GM12878 (cell line): Measurements from ENCODE around the gene ADPRHL1. TPM values are rescaled to one million over a fixed set of nuclear protein-coding genes. Genes with fewer than 3 reads are reported as not detected.

ENCODE experiments used
- ATAC-seq: fragments of 200-7000 bp; cut with Tn5 transposase; 3 replicates; pipeline ENCODE4 v1.9.1; 2020; ENCODE audit warnings: mild to moderate bottlenecking, moderate library complexity
- BruUV-seq: library from RNA; stranded (reverse); fragments of 400-500 nt; replicated peaks from 2 replicates; lab custom pipeline; 2021; lab: Mats Ljungman, UMichigan
- CTCF ChIA-PET: fragments of 300-600 bp; sonication (Branson Sonifier 250); formaldehyde crosslinking; extraction: SDS; loops from one replicate; lab custom pipeline; 2021; ENCODE audit warnings: inconsistent platforms; lab: Yijun Ruan, JAX
- POLR2A ChIA-PET: fragments of 350-600 bp; formaldehyde crosslinking; extraction: SDS; loops from one replicate; lab custom pipeline; 2021; ENCODE audit warnings: inconsistent platforms; lab: Charles Lee
- RAD21 ChIA-PET: fragments of 300-600 bp; sonication (Branson Sonifier 250); formaldehyde crosslinking; loops from one replicate; lab custom pipeline; 2023; ENCODE audit warnings: antibody characterized with exemption; ENCODE audit not compliant: unreplicated experiment; lab: Charles Lee
- SMC1A ChIA-PET: fragments of 300-600 bp; sonication (Branson Sonifier 250); formaldehyde crosslinking; loops from one replicate; lab custom pipeline; 2023; ENCODE audit not compliant: unreplicated experiment, uncharacterized antibody; lab: Charles Lee
- DNase-seq: peaks from one replicate; pipeline ENCODE4 v3.0.0-alpha.2; 2011; ENCODE audit warnings: low read depth, low spot score
- FAIRE-seq: peaks from 3 replicates; lab custom pipeline; 2011; peaks lifted over from hg19 to GRCh38; lab: Jason Lieb, UNC
- H2AFZ ChIP-seq: 2 replicates; pipeline ENCODE4 v1.6.0; 2011; ENCODE audit warnings: low read depth, low read length, control low read depth; ENCODE audit not compliant: control insufficient read depth
- H3K27ac ChIP-seq: 2 replicates; pipeline ENCODE4 v1.5.1; 2011; ENCODE audit warnings: control low read depth; ENCODE audit not compliant: control insufficient read depth, insufficient read depth
- H3K27me3 ChIP-seq, 2 experiments: replicated peaks in 1 of 2; 2 replicates each; pipeline versions ENCODE4 v1.6.0 to v1.6.1; 2011; ENCODE audit warnings: low read length in 1 of 2; ENCODE audit not compliant: control insufficient read depth in 2 of 2, insufficient read depth in 2 of 2
- H3K36me3 ChIP-seq, 2 experiments: 2 replicates each; pipeline ENCODE4 v1.5.1; 2011; ENCODE audit warnings: low read length in 1 of 2; ENCODE audit not compliant: control insufficient read depth in 2 of 2, insufficient read depth in 2 of 2
- H3K4me1 ChIP-seq: 2 replicates; pipeline ENCODE4 v1.6.1; 2011; ENCODE audit warnings: mild to moderate bottlenecking, low read length, moderate library complexity, mixed read lengths; ENCODE audit not compliant: control insufficient read depth, insufficient read depth
- H3K4me2 ChIP-seq: 2 replicates; pipeline ENCODE4 v1.6.0; 2011; ENCODE audit warnings: control low read depth; ENCODE audit not compliant: control insufficient read depth, insufficient read depth
- H3K4me3 ChIP-seq: fragments of 200-600 bp; sonication (generic); 2 replicates; pipeline ENCODE4 v1.5.1; 2016
- H3K79me2 ChIP-seq: 2 replicates; pipeline ENCODE4 v1.6.0; 2011; ENCODE audit warnings: low read length; ENCODE audit not compliant: control insufficient read depth, insufficient read depth
- H3K9ac ChIP-seq: 2 replicates; pipeline ENCODE4 v1.8.0; 2011; ENCODE audit warnings: low read length, control low read depth, mixed read lengths; ENCODE audit not compliant: control insufficient read depth, insufficient read depth
- H3K9me3 ChIP-seq: replicated peaks from 3 replicates; pipeline ENCODE4 v1.5.1; 2011; ENCODE audit warnings: mild to moderate bottlenecking, low read length; ENCODE audit not compliant: control insufficient read depth, insufficient read depth
- H4K20me1 ChIP-seq: 2 replicates; pipeline ENCODE4 v1.6.0; 2011; ENCODE audit not compliant: control insufficient read depth, insufficient read depth
- ATF3 ChIP-seq: IDR thresholded peaks from 2 replicates; pipeline ENCODE4 v1.6.1; 2011; ENCODE audit warnings: low read depth, mild to moderate bottlenecking, low read length, moderate library complexity, borderline replicate concordance; ENCODE audit errors: extremely low read depth
- BMI1 ChIP-seq: fragments of 450-650 bp; IDR thresholded peaks from 2 replicates; pipeline ENCODE4 v1.6.1; 2016; ENCODE audit warnings: mild to moderate bottlenecking, moderate library complexity, borderline replicate concordance
- CBX5 ChIP-seq: sonication (generic); IDR thresholded peaks from 2 replicates; pipeline ENCODE4 v1.6.1; 2016; ENCODE audit warnings: low read depth, moderate library complexity, mild to moderate bottlenecking, inconsistent platforms
- EED ChIP-seq: sonication (generic); IDR thresholded peaks from 2 replicates; pipeline ENCODE4 v1.6.1; 2016; ENCODE audit warnings: antibody characterized with exemption, low read depth
- ELK1 ChIP-seq: IDR thresholded peaks from 2 replicates; pipeline ENCODE4 v1.6.1; 2012; ENCODE audit warnings: low read depth, low read length, improper control_type of control experiment
- EP300 ChIP-seq, 2 experiments: fragments of 150-350 bp in 1 of 2; IDR thresholded peaks; 2 replicates each; pipeline ENCODE4 v1.6.1; 2011 to 2012; ENCODE audit warnings: low read depth in 2 of 2, low read length in 2 of 2, borderline replicate concordance in 1 of 2, improper control_type of control experiment in 1 of 2, inconsistent platforms in 1 of 2; ENCODE audit not compliant: control insufficient read depth in 1 of 2
- GATAD2B ChIP-seq: fragments of 450-650 bp; conservative IDR thresholded peaks from 2 replicates; pipeline ENCODE4 v1.6.1; 2017; ENCODE audit warnings: low read depth, mild to moderate bottlenecking, moderate library complexity
- MEF2A ChIP-seq: IDR thresholded peaks from 2 replicates; pipeline ENCODE4 v1.6.1; 2011; ENCODE audit warnings: low read depth, mild to moderate bottlenecking, low read length, moderate library complexity; ENCODE audit not compliant: insufficient read depth
- NFYA ChIP-seq: IDR thresholded peaks from 2 replicates; pipeline ENCODE4 v1.6.1; 2011; ENCODE audit warnings: low read depth, mild to moderate bottlenecking, low read length, improper control_type of control experiment, borderline replicate concordance
- ZBTB11 ChIP-seq: fragments of 450-650 bp; formaldehyde crosslinking; IDR thresholded peaks from 2 replicates; pipeline ENCODE4 v1.5.0; 2022; ENCODE audit warnings: mild to moderate bottlenecking, missing genetic modification characterization
- WGBS: methylation state at CpG from one replicate; pipeline ENCODE4 v1.1.6; 2016; ENCODE audit warnings: low lambda C conversion rate; ENCODE audit not compliant: insufficient replicate concordance, insufficient coverage; ENCODE audit errors: missing lambda C conversion rate; 5-methylcytosine and 5-hydroxymethylcytosine counted together
- in situ Hi-C: fragments of 300-500 bp; cut with MboI; formaldehyde crosslinking; loops from 9 replicates; pipeline ENCODE4 v1.14.3; 2018; ENCODE audit warnings: mixed read lengths
- intact Hi-C: fragments of 100-400 bp; cut with micrococcal nuclease; formaldehyde crosslinking; loops from one replicate; pipeline ENCODE4 v1.14.2; 2022; ENCODE audit not compliant: unreplicated experiment
- polyA plus RNA-seq, 11 experiments: library from polyadenylated mRNA; depleted of rRNA in 4 of 11; unstranded in 6 of 11; stranded (reverse) in 5 of 11; fragments of >200 nt; fragmentation: Nextera tagmentation in 4 of 11; fragmentation: Illumina TruSeq in 1 of 11; extraction: Ambion mirVana in 4 of 11; extraction: Trizol in 1 of 11; gene quantifications; 1 replicate in 1 of 11; 2 replicates in 10 of 11; pipeline versions ENCODE4 v1.2.1 to v1.2.3, GENCODE V29; 2011 to 2016; ENCODE audit warnings: inconsistent platforms in 2 of 11, missing spikeins in 2 of 11, low read depth in 1 of 11
- total RNA-seq, 4 experiments: library from RNA; depleted of rRNA in 3 of 4; stranded (reverse); fragments of >200 nt in 3 of 4; fragmentation: Illumina TruSeq in 1 of 4; extraction: Trizol in 1 of 4; gene quantifications; 2 replicates each; pipeline versions ENCODE4 v1.2.1 to v1.2.3, GENCODE V29; 2013 to 2021

The ADPRHL1 gene
- total and polyA plus RNA-seq, 10 of the 15 experiments (the other 5 are each of a cell fraction or from before 2014, with no cell fraction given): 0.05 to 1.9 (median 1.0) TPM

- Histone ChIP-seq H3K27ac (no peak overlapping the region), H4K20me1 (no peaks in the 10 kb centered on the region), H3K4me2 (no peak overlapping the region), H2AFZ (no peak overlapping the region), H3K4me3 (no peak overlapping the region), H3K4me1 (no peaks in the 10 kb centered on the region), H3K9ac (no peak overlapping the region), H3K36me3 (peaks cover 9 to 24% of the 10 kb centered on the region in 2 experiments), H3K79me2 (no peaks in the 10 kb centered on the region), H3K9me3 (no peaks in the 10 kb centered on the region), H3K27me3 (no peaks in the 10 kb centered on the region)
- FAIRE-seq: no peak
- no TSS peak for BruUV-seq
- 98% methylated on average over 12 of the region's 12 CpGs for WGBS
- intact Hi-C loops (no loop called here), in situ Hi-C loops (no loop called here)
- no peak for ATAC-seq
- TF ChIP-seq ELK1: no peak
- no peak for TF ChIP-seq CBX5
- TF ChIP-seq NFYA: no peak
- TF ChIP-seq GATAD2B: no peak
- no peak for TF ChIP-seq EP300 (IDR thresholded peaks at IDR 0.05; ENCODE audit: borderline replicate concordance in 1 of 2, control insufficient read depth in 1 of 2, low read depth in 2 of 2, low read length in 2 of 2)
- no peak for TF ChIP-seq BMI1
- TF ChIP-seq ATF3: no peak
- TF ChIP-seq EED: no peak
- TF ChIP-seq MEF2A: no peak
- no peak for TF ChIP-seq ZBTB11
- DNase-seq: no peak
- POLR2A ChIA-PET: interaction anchor here (0.5 kb wide), 1 partner anchor 33 kb away, joined by 3 read pairs; no protein-coding TSS in a partner anchor
- RAD21 ChIA-PET: no interaction called here
- SMC1A ChIA-PET: interaction anchor here (1.8 kb wide), 1 partner anchor 12 kb away, joined by 7 read pairs; no protein-coding TSS in a partner anchor
- CTCF ChIA-PET: no interaction called here
Observed at GRCh38 chr13:113475911-113476310, 22.6 kb upstream of the ADPRHL1 start.
